Upper lobe of left lung (tissue), 4 donors: ENCODE measurements around the gene PARVA.

Experiments used
- CTCF ChIP-seq, 6 experiments: fragments of 450-650 bp in 4 of 6; fragments of 200-600 bp in 2 of 6; sonication (generic) in 2 of 6; IDR thresholded peaks; one replicate each; pipeline ENCODE4 v1.5.1; 2016 to 2019; ENCODE audit warnings: antibody characterized with exemption in 6 of 6
- EP300 ChIP-seq, 4 donors: sonication (generic); formaldehyde crosslinking; IDR thresholded peaks; one replicate each; pipeline ENCODE4 v1.5.1; 2017; ENCODE audit warnings: antibody characterized with exemption in 4 of 4, control low read depth in 2 of 4
- POLR2A ChIP-seq, 4 donors: fragments of 450-650 bp; IDR thresholded peaks; one replicate each; pipeline ENCODE4 v1.5.1; 2016 to 2017; ENCODE audit warnings: antibody characterized with exemption in 4 of 4, mild to moderate bottlenecking in 2 of 4
- POLR2AphosphoS5 ChIP-seq, 2 donors: sonication (generic); formaldehyde crosslinking; IDR thresholded peaks; one replicate each; pipeline ENCODE4 v1.5.1; 2017; ENCODE audit warnings: antibody characterized with exemption in 2 of 2

- TF ChIP-seq POLR2AphosphoS5 (IDR thresholded peaks at IDR 0.05) (peak in 1 of 2 donors; percentile 69), CTCF (IDR thresholded peaks at IDR 0.05) (no peak), EP300 (IDR thresholded peaks at IDR 0.05) (peak in 1 of 4 donors; percentile 47), POLR2A (IDR thresholded peaks at IDR 0.05) (no peak)
Measured at GRCh38 chr11:12397931-12398334, 20.6 kb downstream of the PARVA start.
